NCI-H2107 treated with DMSO at 0.1 percent for 48 hours (cell line): Measurements from ENCODE around the gene HMOX2.

Experiments used
- DNase-seq: peaks from one replicate; lab custom pipeline; 2025; ENCODE audit not compliant: unreplicated experiment; lab: John Stamatoyannopoulos, UW

Gene HMOX2

GRCh38 chr16:4475880-4476788 is at the start of gene HMOX2:
TSS of gene HMOX2 (plus strand) at chr16:4476398. CDS start at chr16:4505525, 29,127 bp downstream.
- DNase-seq, result peak; percentile 76

GRCh38 chr16:4426722-4427372 is 49.4 kb upstream of the HMOX2 start:
- no peak for DNase-seq

- no peak for DNase-seq
Measured at GRCh38 chr16:4428500-4428899, 47.7 kb upstream of the HMOX2 start.

GRCh38 chr16:4431023-4431422 is 45.2 kb upstream of the HMOX2 start:
- DNase-seq, result no peak

- DNase-seq, result no peak
Measured at GRCh38 chr16:4433228-4433627, 43.0 kb upstream of the HMOX2 start.

GRCh38 chr16:4433914-4434787 is 42.0 kb upstream of the HMOX2 start:
- no peak for DNase-seq

GRCh38 chr16:4435337-4436067 is 40.7 kb upstream of the HMOX2 start:
- no peak for DNase-seq

GRCh38 chr16:4437366-4437765 is 38.8 kb upstream of the HMOX2 start:
- no peak for DNase-seq

- DNase-seq, result no peak
Measured at GRCh38 chr16:4442371-4442770, 33.8 kb upstream of the HMOX2 start.

GRCh38 chr16:4443271-4443670 is 32.9 kb upstream of the HMOX2 start:
- DNase-seq, result no peak

- no peak for DNase-seq
Measured at GRCh38 chr16:4443986-4444385, 32.2 kb upstream of the HMOX2 start.

GRCh38 chr16:4450430-4450829 is 25.8 kb upstream of the HMOX2 start:
- no peak for DNase-seq

- peak; percentile 79 for DNase-seq
Measured at GRCh38 chr16:4450931-4451519, 25.2 kb upstream of the HMOX2 start.

- DNase-seq, result no peak
Measured at GRCh38 chr16:4452674-4453073, 23.5 kb upstream of the HMOX2 start.

- no peak for DNase-seq
Measured at GRCh38 chr16:4454623-4455022, 21.6 kb upstream of the HMOX2 start.

GRCh38 chr16:4455081-4455480 is 21.1 kb upstream of the HMOX2 start:
- no peak for DNase-seq

- DNase-seq, result no peak
Measured at GRCh38 chr16:4455951-4456350, 20.2 kb upstream of the HMOX2 start.

GRCh38 chr16:4460936-4461249 is 15.3 kb upstream of the HMOX2 start:
- DNase-seq, result no peak

- DNase-seq, result no peak
Measured at GRCh38 chr16:4461250-4462085, 14.7 kb upstream of the HMOX2 start.
